Hematopoietic multipotent progenitor cell (in vitro differentiated cells): ENCODE results near the gene ABCA9. TPM values are rescaled to one million over a fixed set of nuclear protein-coding genes. Genes with fewer than 3 reads are reported as not detected.
A peak's percentile ranks its signal among the peaks of the same experiment; 100 is the strongest.

Source experiments
- DNase-seq, 3 donors: peaks; one replicate each; pipeline ENCODE4 v3.0.0-alpha.2; 2011 to 2015; ENCODE audit warnings: low read depth in 2 of 3, low spot score in 2 of 3
- total RNA-seq: library from RNA; depleted of rRNA; stranded (reverse); fragments of >200 nt; gene quantifications from one replicate; pipeline ENCODE4 v1.2.3, GENCODE V29; 2012

Gene ABCA9
- total RNA-seq, 1 donor = under 0.01 TPM

DNA sequence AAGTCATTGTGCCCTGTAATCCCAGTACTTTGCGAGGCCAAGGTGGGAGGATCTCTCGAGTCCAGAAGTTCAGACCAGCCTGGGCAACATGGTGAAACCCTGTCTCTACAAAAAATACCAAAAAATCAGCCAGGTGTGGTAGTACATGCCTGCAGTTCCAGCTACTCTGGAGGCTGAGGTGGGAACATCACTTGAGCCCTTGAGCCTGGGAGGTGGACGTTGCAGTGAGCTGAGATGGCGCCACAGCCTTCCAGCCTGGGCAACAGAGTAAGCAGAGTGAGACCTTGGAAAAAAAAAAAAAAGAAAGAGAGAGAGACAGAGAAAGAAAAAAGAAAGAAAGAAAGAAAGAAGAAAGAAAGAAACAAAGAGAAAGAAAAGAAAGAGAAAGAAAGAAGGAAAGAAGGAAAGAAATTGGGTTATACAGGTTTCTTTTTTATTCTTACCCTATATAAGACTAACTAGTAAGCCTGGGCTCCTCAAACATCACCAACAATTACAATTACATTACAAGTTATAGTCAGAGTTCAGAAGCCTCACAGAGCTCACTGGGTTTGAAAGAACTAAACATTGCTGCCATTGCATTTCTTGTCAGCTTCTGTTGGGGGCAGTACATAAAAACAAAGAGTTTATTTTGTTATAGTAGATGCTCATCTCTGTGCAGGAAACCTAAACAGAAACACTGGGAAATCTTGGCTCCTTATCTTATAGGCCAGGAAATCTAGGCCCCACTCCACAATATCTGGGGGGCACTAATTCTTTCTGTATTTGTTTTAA lies 6.7 kb upstream of the ABCA9 start:
- no peak for DNase-seq

- peak in 2 of 3 donors; percentile 23 to 59 for DNase-seq
Measured at GRCh38 chr17:69066482-69066881, 5.8 kb upstream of the ABCA9 start.

GRCh38 chr17:69065113-69065512 lies 4.4 kb upstream of the ABCA9 start:
- DNase-seq = no peak

- no peak for DNase-seq
Measured at GRCh38 chr17:69064476-69064875, 3.7 kb upstream of the ABCA9 start.

GRCh38 chr17:69064001-69064400 lies 3.3 kb upstream of the ABCA9 start:
- no peak for DNase-seq

GRCh38 chr17:69062860-69063581 lies 2.3 kb upstream of the ABCA9 start:
- no peak for DNase-seq

GRCh38 chr17:69061721-69062556 lies 1.2 kb upstream of the ABCA9 start:
- DNase-seq = no peak

- DNase-seq = no peak
Measured at GRCh38 chr17:69059458-69060175, 1.1 kb downstream of the ABCA9 start.

DNA sequence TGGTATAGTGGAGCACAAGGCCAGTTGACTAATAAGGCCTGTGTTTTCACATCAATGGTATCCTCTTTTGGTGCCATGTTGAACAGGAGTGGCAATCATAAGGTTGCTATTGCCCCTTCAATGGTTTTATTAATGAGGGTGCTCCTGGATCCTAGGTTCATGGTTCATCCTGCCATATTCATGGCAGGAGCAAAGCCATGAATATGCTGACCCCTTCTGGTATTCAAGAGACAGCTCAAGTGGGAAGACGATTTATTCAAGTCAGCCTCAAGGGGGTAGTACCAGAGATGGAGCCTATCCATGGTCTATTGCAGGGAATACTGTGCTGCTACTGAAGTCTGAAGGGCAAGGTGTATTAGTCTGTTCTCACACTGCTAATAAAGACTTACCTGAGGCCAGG lies 2.6 kb downstream of the ABCA9 start:
- no peak for DNase-seq

DNA sequence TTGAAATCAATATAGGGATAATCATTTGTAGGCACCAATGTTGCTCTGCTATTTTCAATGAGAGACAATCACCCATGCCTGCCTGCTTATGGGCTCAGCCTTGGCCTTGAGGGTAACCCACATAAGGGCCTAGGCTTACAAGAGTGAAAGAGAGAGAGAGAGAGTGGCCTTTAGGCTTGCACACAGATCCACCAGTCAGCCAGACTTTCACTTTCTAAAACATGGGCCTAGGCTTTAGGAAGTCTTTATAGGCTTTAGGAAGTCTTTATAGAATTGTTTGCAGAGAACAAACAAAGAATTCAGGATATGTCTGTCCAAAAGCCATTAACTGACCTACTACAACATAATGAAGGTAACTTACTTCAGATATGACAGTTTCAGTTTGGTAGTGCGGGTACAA lies 3.4 kb downstream of the ABCA9 start:
- DNase-seq = no peak

DNA sequence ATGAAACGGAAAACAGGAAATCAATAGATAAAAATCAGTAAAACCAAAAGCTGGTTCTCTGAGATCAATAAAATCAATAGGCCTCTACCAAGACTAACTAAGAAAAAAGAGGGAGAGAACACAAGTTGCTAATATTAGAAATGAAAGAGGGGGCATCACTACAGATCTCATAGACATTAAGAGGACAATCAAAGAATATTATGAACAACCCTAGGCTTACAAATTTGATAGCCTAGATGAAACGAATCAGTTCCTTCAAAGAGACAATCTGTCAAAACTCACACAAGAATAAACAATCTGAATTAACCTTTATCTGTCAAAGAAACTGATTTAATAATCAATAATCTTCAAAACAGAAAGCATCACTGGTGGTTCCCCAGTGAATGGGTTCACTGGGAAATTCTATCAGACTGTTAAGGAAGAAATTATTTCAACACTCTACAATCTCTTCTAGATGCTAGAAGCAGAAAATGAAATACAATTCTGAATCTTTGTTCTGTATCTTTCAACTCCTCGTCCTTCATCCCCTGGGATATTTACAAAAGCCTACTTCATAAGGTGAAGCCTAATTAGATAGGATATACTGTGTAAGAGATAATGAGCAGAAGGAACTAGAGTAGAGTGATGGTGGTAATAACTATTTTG lies 4.4 kb downstream of the ABCA9 start:
- peak in 1 of 3 donors; percentile 4 for DNase-seq

DNA sequence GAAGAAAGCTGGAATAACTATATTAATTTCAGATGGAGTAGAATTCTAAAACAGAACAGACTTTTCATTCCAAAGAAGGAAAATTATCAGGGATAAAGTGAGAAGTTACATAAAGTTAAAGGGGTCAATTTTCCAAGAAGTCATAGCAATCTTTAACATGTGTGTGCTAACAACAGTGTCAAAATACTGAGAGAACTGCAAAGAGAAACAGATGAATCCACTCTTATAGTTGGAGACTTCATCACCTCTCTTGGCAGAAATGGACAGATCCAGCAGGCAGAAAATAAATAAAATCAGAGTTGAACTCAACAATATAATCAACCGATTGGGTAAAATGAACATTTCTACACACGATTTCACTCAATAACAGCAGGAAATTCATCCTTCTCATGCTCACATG lies 5.4 kb downstream of the ABCA9 start:
- DNase-seq = no peak

DNA sequence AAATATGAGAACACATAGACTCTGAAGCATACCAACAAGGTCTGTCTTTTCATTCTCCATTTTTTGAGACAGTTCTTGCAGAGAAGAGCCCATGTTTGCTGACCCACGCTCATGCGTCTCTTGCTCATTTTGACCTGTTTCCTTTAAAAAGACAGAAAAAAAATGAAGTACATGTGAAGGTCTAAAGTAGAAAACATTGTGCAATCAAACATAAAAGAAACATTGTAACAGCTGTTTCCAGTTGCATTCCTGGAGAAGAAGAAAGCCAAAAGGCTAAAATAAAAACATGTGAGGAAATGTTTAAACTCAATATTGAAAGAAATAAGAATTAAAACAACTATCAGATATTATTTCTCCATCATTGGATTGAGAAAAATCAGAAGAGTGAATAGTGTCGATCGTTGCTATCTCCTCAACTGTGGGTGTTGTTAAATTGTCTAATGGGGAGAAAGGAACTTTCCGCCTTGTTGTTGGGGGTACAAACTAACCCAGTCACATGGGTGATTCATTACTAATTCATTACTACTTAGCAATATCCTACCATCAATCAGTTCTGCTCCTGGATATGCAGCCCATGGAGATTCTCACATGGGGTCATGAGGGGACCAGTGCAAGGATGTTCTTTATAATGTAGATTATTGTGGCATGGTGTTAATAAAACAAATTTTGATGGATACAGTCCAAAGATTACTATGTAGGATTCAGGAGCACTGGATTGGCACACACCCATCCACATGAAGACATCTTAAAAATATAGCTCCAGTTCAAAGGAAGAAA lies 9.5 kb downstream of the ABCA9 start:
- no peak for DNase-seq

DNA sequence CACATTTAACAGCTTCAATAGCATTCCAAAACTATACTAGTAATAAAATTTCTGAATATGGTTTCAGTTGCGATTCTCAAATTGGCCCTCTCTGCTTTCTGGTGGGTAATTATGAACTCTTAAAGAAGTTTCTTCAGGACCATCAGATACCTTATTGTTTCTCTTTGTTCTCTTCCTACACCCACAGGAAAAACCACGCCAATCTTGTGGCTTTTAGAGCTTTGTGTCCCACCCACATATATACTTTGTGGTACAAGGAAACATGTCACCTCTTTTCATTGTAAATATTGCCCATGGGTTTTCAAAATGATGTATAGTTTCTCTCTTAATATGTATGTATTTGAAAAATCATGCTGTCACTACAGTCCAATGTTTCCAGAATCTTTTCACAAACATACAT lies 12.1 kb downstream of the ABCA9 start:
- DNase-seq = no peak

- peak in 1 of 3 donors; percentile 30 for DNase-seq
Measured at GRCh38 chr17:69047368-69048263, 13.1 kb downstream of the ABCA9 start.

DNA sequence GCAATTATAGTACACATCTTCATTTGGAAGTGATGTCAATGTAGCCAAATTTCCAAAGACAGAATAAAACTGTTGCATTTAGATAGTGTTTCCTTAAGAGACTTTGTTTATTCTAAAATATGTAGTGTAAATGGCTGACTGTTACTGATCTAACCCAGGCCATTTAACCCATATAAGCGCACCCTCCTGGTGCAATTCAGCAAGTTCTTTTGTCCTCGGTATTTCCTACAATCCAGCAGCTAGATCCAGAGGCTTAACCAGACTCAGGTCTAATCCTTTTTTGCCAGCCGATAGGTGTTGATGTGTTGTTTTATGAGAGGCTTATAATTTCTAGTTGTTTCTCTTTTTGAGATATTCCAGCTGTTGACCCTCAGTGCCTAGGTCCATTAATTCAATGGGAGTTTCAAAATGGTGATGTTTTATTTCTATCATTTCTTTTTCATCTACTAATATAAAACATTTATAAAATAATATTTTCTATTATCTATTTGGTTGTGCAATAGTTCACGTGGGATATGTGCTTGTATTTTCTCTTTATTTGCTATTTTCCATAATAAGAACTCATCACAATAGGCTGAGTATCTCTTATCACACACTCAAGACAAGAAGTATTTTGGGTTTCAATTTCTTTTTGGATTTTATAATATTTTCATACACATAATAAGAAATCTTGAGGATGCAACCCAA lies 14.5 kb downstream of the ABCA9 start:
- DNase-seq = no peak

GRCh38 chr17:69045646-69046045 lies 15.1 kb downstream of the ABCA9 start:
- no peak for DNase-seq

DNA sequence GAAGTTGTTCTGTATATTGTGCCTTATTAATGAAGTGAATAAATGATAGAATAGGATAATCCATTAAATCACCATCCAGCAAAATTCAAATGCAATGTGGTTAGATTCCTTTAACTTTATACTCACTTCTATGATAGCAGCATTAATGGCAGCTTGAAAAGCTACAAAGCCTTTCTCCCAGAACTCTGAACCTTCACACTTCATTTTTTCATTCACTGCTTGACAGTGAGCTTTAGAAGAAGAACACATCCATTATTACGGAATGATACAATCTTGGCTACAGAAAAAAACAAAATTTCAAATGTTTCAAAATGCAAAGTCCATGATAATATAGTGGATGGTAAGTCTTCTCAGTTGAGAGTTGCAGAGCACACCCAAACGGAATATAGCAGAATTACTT lies 16.4 kb downstream of the ABCA9 start:
- no peak for DNase-seq
